HK-2 (cell line): ENCODE results near the gene NGEF.

Source experiments
- DNase-seq: peaks from one replicate; pipeline ENCODE4 v3.0.0-alpha.2; 2018; ENCODE audit not compliant: unreplicated experiment

NGEF gene

DNA sequence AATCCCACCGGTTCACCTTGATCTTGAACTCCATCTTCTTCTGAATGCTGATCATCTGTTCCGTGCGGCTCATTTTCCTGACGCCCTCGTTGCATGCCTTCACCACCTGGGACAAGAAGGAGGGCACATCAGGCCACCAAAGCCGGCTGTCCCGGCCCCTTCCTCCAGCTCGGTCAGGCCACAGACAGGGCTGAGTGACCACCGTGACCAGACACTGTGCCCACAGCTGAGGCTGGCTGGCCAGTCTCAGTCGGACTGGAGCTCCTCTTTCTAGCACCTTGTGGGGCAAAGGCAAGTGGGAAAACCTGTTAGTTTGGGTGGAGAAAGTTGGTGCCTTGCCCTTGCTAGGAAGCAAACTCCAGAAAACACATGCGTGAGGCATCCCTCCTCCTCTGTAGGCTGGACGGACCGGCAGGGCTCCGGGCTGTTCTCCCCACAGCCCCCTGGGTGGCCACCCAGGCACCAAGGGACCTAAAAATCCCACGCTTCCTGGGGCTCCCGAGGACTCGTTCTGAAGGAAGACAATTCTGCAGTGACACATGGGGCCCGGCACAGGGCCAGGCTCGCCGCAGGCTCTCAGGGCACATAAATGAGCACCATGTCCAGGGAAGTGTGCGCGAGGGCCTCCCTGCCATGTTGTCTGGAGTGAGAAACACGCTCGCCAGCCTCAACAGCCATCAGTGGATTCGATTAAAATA, 127.6 kb downstream of the NGEF start:
- DNase-seq = no peak

DNA sequence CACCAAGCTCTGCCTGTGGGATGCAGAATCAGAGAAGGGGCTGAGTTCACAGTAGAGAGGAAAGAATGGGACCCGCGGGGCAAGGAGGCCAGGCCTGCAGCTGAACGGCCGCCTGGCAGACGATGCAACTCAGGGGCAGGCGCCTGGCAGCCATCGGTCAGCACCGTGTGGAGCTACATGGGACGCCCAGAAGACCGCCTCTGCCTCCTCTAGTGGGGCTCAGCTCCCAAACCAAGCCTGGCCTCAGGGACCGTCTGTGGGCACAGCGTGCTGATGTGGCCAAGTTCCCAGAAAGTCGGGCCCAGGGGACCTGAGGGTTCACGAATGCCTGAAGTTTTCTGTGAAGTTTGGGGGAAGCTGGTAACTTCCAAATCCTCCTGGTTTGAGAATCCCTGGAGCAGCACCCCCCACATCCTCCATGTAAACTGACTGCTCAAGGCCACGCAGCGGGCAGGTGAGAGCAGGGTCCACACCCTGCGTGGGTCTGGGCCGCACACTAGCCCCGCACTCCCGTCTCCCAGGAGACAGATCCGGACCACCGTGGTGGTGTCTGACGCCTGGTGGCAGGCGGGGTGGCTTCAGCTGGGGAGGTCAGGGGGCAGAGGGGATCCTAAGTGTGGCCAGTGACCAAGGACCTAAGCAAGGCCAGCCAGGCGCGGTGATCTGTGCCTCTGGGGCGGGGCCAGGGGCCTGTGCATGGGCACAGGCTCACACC, 128.3 kb downstream of the NGEF start:
- DNase-seq = no peak

DNA sequence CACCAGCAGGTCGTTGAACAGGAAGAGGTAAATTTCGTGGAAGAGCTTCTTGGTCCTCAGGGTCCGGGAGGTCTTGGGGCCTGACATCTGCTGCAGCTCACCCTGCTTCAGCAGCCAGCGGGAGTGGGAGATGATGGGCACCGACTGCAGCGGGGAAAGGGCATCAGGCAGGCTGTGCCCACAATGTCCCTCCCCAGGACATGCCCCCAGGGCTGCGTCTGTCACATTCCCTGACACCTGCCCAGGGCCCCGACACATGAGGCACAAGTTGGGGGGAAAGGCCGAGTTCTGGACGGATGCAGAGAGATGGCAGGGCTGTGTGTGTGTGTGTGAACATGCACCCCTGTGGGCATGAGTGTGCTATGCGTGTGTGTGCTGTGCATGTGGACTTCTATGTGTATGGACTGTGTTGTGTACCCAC, 129.0 kb downstream of the NGEF start:
- DNase-seq = no peak

DNA sequence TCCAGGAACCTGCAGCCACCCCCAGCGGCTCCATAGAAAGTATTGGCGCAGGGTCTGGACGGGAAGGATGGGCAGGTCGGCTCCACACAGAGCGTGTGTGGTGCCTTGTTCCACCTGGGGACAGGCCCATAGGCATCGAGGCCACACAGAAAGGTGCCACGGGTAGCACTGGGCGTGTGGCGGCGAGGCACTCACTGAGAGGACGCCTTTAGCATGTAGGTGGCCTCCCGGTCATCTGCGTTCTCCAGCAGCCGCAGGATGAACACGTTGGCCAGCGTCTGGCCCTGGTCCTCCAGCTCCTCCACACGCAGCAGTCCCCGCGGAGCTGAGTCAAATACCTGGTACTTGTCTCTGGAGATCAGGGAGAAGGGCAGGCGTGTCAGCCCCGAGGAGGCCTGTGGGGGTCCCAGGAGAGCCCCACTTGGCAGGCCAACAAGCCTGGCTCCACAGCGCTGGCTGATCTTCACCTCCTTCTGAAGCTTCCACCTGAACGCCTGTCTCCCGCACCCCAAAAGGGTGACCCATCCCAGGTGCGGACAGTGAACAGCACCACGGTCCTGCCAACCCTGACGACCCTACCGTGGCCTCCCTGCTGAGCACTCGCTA, 129.8 kb downstream of the NGEF start:
- no peak for DNase-seq

DNA sequence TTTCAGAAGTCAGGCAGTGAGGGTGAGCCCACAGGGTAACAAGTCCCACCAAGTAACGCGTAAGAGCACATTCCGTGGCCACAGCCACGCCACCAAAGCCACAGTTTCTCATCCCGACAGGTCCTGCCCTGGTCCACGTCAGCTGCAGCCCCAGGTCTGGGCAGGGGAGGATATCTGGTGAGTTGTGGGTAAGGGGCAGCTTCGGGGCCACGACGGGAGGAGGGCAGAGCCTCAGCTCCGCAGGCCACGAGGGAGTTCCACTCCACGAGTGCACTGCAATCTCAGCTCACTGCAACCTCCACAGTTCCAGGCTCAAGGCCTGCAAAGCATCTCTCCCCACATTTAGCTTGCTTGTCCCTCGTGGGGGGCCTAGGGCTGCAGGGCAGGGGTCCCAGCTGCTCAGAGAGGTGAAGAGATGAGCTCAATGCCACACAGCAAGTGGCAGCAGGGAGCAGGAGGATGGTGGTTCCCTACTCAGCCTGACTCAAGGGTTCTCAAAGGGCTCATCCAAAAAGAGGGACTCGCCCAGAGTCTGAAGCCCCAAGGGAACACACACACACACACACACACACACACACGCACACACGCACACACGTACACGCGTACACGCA, 130.4 kb downstream of the NGEF start:
- DNase-seq = no peak

DNA sequence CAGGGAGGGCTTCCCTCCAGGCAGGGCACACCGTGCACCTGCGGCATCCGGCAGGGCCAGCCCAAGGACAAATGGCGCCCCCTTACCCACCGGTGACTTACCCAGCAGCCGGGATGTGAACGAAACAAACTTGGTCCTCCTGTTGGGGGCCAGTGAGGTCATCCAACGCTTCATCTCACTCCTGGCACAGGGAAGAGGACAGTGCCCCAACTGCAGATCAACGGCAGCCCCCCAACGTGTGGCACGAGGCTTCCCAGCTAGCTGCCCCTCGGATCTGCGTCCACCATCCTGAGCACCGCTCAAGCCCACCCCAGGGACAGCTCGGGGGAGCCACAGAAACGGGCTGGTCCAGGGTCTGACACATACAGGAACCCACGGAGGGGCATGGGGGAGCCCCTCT, 131.0 kb downstream of the NGEF start:
- no peak for DNase-seq

DNA sequence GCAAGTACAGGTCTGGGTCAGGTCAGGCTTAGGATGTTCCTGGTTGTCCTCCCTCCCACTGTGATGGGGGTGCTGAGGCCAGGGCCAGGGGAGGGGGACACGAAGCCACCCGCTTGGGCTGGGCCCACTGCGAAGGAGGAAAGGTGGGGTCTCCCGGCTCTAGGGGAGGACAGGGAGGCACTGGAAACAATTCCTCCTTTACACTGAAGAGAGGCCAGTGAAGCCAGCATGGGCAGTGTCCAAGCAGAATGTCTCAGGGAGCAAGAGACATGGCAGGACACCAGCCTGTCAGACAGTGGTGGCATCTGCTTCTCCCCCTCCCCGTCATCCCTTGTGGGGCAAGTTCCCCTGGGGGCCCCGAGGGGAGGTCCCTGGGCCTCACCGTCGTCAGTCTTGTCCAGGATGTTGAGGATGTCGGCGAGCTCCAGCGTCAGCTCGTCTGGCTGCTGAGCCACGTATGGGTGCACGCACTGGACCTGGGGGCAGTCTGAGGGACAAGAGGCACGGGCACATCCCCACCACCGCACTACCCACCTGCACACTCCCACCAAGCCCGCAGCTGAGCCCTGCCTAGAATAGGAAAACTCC, 132.2 kb downstream of the NGEF start:
- DNase-seq = no peak

DNA sequence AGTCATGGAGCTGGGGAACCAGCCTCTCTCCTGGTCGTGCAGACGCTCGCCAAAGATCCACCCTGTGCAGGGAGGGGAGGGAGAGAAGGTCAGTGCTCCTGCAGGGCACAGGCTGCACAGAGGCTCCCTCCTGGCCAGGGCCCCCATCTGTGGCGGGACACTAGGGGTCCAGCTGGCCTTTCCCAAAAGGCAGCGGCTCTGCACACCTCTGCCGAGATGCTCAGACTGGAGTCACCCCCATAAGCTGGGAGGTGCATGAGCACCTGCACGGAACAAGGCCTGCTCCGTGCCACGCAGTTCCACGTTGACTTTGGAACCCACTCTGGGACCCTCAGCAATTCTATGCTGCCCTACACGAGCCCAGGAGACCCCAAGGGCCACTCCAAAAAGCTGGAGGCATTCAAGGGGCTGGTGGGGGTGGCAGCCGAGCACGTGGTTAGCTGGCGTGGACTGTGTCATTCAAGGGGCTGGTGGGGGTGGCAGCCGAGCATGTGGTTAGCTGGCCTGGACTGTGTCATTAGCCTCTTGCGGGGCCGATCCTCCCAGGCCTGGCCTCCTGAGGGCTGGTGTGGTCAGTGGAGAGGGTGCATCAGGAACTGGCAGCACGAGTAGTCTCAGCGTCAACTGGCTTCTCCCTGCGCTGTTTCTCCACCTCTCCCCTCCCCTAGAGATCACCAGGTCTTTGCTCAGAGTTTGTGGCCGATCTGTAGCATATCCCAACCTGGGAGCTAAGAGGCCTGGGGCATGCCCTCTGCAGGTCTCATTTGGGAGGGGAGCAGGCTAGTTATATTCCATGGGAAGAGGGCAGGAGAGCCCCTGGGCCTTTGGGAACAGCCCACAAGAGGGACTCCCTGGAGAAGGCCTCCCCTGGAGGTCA, 133.2 kb downstream of the NGEF start:
- no peak for DNase-seq

DNA sequence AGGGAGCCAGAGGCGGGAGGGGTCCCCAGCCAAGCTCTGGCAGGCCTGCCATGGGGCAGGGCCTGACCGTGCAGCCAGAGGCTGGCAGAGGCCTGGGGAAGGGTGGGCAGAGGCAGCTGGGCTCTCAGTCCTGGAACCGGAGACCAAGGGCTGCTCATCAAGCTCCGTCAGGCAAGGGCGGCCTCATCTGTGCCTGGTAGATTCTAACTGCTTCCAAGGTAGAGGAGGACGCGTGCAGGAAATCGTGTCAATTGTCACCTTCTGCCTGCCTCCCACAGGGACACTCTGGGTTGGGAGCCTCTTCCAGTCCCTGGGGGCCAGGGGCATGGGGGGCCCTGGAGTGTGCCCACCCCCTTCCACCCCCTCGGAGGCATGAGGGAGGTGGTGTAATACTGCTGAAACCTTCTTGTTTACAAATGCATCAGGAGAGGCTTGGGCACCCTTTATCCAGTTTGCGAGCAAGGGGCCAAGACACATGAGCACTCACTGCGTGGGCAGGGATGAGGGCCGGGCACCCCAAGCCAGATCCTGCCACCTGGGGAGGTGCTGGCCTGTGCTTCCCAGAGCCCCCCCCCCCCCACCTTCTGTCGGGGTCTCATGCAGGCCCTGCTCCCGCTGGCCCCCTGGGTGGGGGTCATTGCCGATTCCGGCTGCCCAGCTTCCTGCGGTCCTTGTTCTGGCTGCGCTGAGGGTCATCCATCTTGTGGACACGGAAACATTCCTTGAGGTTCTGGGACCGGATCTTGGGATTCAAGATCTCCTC, 134.0 kb downstream of the NGEF start:
- no peak for DNase-seq

DNA sequence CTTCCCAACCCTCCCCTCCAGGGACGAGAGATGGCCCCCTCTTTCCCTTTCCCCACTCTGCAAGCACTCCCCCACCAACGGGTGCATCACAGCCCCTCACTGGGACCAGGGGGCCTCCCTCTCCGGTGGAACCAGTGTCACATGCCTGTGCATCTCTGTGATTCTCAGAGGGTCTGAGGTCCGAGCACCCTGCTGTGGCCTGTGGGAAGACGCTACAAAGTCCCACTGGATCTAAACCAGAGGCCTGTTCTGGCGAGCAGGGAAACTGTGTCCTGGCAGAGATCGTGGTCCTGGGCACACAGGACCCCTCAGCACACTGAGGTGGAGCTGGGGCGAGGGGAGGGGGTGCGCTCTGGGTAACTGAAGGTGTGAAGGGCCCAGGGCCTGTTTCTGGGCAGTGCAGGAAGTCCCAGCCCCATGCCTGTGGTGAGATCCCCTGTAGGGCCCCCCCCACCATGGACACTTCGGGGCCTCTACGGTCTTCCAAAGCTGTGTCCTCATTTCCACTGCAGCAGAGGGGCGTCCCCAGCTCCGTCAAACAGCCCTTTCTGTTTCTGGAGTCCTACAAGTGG, 135.0 kb downstream of the NGEF start:
- no peak for DNase-seq

DNA sequence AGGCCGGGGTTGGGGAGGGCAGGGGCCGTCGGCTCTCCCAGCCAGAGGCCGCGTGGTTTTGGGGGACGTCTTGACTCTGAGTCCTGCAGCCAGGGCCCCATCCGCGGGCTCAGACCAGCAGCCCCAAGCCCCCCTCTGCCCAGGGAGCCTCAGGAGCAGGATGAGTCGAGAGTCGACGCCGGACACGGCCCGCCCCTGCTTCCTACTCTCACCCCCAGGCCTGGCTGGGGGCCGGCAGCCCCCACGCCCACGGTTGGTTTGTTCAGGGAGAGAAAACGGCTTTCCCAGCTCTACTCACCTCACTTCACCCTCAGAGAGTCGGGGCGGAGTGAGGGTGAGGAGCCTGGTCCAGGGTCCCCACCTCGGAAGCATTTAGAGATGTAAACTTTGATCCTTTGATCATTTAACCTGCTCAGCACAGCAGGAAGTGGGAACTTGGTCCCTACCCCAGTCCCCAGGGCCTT, 136.0 kb downstream of the NGEF start:
- no peak for DNase-seq

DNA sequence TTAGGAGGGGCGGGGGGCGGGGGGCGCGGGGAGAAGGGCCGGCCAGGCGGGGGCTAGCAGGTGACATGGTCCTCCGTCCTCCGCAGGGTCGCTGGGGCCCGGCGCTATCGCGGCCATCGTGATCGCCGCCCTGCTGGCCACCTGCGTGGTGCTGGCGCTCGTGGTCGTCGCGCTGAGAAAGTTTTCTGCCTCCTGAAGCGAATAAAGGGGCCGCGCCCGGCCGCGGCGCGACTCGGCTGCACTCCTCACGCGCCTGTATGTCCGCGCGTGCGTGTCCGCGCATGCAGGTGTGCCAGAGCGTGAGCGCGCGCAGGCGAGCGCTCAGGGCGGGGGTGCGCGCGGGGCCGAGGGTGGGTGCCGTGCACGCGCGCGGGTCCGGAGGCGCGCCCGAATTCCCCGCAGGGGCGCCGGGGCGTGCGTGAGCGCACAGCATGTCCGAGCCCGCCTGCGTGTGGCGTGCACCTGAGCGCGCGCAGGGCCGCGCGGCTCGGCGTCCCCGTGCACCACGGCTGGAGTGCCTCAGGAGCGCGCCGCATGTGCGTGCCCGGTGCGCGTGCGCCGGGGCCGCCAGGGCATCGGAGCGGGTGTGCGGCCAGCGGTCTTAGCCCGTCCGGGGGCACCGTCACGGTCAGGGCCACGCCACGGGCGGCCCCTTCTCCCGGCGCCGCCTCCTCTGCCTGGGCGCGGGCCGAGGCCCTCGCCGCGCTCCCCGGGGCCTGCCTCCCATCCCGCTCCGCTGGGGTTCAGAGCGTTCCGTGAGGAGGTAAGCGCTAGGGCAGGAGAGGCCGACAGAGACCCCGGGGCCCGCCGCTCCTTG, 136.7 kb downstream of the NGEF start:
- peak; percentile 32 for DNase-seq

DNA sequence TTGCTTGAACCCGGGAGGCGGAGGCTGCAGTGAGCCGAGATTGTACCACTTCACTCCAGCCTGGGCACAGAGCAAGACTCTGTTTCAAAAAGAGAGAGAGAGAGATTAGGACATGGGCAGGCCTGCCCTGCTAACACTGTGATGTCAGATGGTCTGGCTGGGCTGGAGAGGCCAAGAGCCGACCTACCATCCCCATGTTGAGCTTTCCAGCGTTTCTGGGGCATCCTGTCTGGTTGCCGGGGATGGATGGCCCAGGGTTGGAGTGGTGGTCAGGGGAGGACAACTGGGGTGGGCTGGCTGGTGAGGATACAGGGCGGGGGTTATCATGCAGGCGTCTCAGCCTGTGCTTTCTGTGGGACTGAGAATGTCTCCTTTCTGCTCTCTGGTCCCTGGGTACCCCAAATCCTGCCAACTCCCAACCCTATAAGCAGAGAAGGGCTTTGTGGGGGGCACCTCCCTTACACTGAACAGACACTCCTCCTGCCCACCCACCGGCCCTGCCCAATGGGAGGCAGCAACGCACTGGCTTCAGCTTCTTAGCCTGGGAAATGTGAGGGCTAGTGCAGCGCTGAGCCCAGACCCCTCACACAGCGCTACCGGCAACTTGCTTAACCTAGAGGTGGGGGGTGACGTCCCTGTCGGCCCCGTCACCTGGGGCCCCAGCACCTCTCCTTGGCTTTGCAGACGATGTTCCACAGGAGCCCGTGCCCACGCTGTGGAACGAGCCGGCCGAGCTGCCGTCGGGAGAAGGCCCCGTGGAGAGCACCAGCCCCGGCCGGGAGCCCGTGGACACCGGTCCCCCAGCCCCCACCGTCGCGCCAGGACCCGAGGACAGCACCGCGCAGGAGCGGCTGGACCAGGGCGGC, 137.6 kb downstream of the NGEF start:
- DNase-seq = no peak

DNA sequence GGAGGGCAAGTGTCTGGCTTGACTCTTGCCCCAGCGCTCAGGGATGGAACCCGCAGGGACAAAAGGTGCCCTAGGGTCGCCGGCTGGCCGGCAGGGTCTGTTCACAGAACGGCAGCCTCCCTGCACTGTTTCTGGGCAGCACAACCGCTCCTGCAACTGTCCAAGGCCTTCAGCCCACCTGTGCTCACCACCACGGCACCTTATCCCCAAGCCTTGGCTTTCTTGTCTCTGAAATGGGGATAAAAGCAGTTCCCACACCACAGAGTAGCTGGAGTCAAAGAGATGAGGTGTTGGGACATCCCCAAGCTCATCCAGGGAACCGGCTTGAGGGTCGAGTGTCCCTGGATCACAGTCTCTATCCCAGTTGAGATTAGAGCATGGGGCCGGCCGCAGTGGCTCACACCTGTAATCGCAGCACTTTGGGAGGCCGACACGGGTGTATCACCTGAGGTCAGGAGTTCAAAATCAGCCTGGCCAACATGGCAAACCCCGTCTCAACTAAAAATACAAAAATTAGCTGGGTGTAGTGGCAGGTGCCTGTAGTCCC, 138.3 kb downstream of the NGEF start:
- no peak for DNase-seq

DNA sequence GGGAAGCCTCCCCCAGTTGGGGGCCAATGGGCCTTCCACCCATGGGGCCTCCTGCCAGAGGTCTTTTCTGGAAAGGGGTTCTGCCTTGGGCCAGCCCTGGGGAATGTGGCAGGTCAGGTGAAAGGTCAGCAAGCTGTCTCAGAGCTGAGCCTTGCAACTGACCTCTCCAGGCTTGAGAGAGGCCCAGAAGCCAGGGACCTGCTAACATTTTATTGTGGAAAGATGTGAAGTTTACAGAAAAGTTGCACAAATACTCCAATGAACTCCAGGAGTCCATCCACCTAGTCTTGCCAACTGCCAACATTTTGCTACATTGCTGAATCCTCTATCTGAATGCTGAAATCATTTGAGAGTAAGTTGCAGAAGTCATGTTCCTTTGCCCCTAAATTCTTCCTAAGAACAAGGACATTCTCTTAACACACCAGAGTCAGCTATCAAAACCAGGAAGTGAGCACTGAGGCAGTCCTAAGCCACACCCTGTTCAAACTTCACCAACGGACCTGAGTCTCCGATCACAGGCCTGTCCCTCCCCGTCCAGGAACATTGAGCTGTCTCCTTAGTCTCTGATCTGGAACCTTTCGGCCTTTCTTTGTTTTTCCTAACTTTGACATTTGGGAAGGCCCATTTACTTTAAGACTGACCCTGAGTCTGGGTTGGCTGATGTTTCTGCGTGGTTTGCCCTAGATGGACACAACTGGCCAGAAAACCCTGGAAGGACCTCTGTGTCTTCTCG, 139.0 kb downstream of the NGEF start:
- DNase-seq = no peak

DNA sequence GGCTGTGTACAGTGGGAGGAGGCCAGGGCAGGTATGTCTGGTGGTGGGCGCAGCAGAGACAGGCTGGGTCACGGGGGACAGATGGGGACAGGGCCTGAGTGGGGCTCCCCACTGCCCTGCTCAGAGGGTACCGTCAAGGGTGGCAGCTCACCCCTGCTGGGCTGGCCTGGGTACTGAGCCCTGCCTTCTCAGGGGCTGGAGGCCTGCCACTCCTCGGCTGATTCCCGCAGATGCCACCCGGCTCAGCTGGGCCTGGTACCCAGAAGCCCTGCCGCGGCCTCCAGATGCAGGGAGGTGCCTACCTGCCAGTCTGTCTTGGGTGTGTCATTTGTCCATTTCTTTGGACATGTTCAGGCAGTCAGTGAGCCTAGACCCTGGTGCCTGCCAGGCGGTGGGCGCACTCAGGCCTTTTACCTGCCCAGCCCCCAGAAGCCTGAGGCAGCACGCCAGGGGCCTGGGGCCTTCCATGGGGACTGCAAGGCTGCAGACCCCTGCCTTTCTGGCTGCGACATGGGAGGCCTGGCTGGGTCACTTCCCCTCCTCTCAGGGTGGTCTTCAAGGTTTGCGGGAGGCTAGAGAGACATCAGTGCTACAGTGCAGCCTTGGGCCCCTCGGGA, 139.7 kb downstream of the NGEF start:
- DNase-seq = no peak

DNA sequence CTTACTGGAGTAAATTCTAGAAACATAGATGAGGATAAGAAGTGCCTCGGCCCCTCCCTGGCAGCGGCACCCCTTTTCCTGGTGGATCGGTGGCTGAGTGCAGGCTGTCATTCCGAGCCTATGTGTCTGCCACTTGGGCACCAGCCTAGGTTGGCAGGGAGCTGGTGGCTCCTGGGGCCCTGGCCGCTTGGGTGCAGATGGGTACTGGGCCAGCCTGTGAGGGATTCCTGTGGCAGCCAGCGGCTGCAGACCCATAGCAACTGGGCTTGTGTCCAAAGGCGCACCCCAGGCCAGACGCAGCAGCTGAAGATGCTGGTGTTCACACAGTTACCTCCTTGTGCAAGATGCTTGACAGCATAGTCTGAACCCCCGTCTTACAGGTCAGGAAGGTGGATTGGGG, 140.2 kb downstream of the NGEF start:
- DNase-seq = no peak
